ENCODE results near the gene PLCXD1. TPM values are rescaled to one million over a fixed set of nuclear protein-coding genes. Genes with fewer than 3 reads are reported as not detected.
"Not testable (repeated sequence)": the region's sequence is repeated elsewhere in the genome, so short reads cannot be mapped to it uniquely, and the experiment has no call there.

Gene PLCXD1
- total and polyA plus RNA-seq, 9 of the 15 experiments (the other 6 are each of a cell fraction or from before 2014, with no cell fraction given): 6.0 to 60.2 (median 39.5) TPM

GRCh38 chrX:282000-282681 lies 960 bp downstream of the PLCXD1 start:
- H4K20me1 ChIP-seq (replicated peaks; ENCODE audit: control insufficient read depth, insufficient read depth, low read length); H2AFZ ChIP-seq (ENCODE audit: low read depth, low read length); intact Hi-C loops (cut with micrococcal nuclease); H3K9me1 ChIP-seq (ENCODE audit: control insufficient read depth, insufficient read depth, low read length); POLR2A ChIA-PET; CTCF ChIA-PET (ENCODE audit: low intra/inter-chr PET ratio); FAIRE-seq; ATAC-seq; BruUV-seq (replicated peaks); DNase-seq (ENCODE audit: extremely low read depth in 1 of 4, low spot score in 3 of 4); H3K9me3 ChIP-seq (replicated peaks; ENCODE audit: control insufficient read depth, insufficient read depth, low read depth, low read length); H3K27me3 ChIP-seq (ENCODE audit: control insufficient read depth in 2 of 2, insufficient read depth in 2 of 2, low read length in 2 of 2); in situ Hi-C loops (cut with MboI): not testable (repeated sequence)
- Histone ChIP-seq H3K4me3 (peak overlapping the region; percentile 62), H3K4me1 (replicated peaks in 1 of 2; ENCODE audit: control insufficient read depth in 2 of 2, insufficient read depth in 2 of 2, low read length in 2 of 2) (peaks cover 4 to 20% of the 10 kb centered on the region in 2 experiments; a peak in 4 of 5 replicates), H3K4me2 (ENCODE audit: insufficient read depth, low read length) (peak overlapping the region; percentile 92), H3K27ac (ENCODE audit: extremely low read depth, low read depth, low read length) (peak overlapping the region; percentile 90), H3K36me3 (ENCODE audit: control insufficient read depth, insufficient read depth, low read length) (peaks cover 31% of the 10 kb centered on the region), H3K79me2 (ENCODE audit: control insufficient read depth, insufficient read depth, low read length) (peaks cover 47% of the 10 kb centered on the region), H3K9ac (ENCODE audit: insufficient read depth in 1 of 2, low read depth in 2 of 2, low read length in 2 of 2) (peak overlapping the region; percentile 80 to 94)
- 4% methylated on average over 20 of the region's 21 CpGs for WGBS (ENCODE audit: insufficient coverage, low coverage, missing lambda C conversion rate)
- TF ChIP-seq, protein P1, sequence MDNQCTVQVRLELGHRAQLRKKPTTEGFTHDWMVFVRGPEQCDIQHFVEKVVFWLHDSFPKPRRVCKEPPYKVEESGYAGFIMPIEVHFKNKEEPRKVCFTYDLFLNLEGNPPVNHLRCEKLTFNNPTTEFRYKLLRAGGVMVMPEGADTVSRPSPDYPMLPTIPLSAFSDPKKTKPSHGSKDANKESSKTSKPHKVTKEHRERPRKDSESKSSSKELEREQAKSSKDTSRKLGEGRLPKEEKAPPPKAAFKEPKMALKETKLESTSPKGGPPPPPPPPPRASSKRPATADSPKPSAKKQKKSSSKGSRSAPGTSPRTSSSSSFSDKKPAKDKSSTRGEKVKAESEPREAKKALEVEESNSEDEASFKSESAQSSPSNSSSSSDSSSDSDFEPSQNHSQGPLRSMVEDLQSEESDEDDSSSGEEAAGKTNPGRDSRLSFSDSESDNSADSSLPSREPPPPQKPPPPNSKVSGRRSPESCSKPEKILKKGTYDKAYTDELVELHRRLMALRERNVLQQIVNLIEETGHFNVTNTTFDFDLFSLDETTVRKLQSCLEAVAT (IDR thresholded peaks at IDR 0.05): peak in 1 of 2 experiments; percentile 53; a peak in 1 of 4 replicates
- peak in 1 of 2 experiments; percentile 42; a peak in 1 of 4 replicates for TF ChIP-seq MCM7 (IDR thresholded peaks at IDR 0.05)
- TF ChIP-seq, protein P2, sequence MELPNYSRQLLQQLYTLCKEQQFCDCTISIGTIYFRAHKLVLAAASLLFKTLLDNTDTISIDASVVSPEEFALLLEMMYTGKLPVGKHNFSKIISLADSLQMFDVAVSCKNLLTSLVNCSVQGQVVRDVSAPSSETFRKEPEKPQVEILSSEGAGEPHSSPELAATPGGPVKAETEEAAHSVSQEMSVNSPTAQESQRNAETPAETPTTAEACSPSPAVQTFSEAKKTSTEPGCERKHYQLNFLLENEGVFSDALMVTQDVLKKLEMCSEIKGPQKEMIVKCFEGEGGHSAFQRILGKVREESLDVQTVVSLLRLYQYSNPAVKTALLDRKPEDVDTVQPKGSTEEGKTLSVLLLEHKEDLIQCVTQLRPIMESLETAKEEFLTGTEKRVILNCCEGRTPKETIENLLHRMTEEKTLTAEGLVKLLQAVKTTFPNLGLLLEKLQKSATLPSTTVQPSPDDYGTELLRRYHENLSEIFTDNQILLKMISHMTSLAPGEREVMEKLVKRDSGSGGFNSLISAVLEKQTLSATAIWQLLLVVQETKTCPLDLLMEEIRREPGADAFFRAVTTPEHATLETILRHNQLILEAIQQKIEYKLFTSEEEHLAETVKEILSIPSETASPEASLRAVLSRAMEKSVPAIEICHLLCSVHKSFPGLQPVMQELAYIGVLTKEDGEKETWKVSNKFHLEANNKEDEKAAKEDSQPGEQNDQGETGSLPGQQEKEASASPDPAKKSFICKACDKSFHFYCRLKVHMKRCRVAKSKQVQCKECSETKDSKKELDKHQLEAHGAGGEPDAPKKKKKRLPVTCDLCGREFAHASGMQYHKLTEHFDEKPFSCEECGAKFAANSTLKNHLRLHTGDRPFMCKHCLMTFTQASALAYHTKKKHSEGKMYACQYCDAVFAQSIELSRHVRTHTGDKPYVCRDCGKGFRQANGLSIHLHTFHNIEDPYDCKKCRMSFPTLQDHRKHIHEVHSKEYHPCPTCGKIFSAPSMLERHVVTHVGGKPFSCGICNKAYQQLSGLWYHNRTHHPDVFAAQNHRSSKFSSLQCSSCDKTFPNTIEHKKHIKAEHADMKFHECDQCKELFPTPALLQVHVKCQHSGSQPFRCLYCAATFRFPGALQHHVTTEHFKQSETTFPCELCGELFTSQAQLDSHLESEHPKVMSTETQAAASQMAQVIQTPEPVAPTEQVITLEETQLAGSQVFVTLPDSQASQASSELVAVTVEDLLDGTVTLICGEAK (IDR thresholded peaks at IDR 0.05): 0 out of 2 replicates have a peak, but pooled peaks have one; percentile 21
- TF ChIP-seq, protein P2 (CRISPR knock-in tag; IDR thresholded peaks at IDR 0.05): not testable (repeated sequence)
- peak; percentile 43; the same call in 1 of the 2 replicates for TF ChIP-seq IRF9 (tag; IDR thresholded peaks at IDR 0.05)
- TF ChIP-seq CEBPB (tag; IDR thresholded peaks at IDR 0.05): peak; percentile 90
- peak; percentile 38; the same call in 1 of the 2 replicates for TF ChIP-seq DPF2 (IDR thresholded peaks at IDR 0.05)
- TF ChIP-seq NKRF (IDR thresholded peaks at IDR 0.05; ENCODE audit: borderline replicate concordance): peak; percentile 47; the same call in 1 of the 2 replicates
